Fibroblast of pulmonary artery (primary cell): ENCODE data around the gene FAM180B.
A peak's percentile ranks its signal among the peaks of the same experiment; 100 is the strongest.

Experiments used
- DNase-seq: peaks from one replicate; pipeline ENCODE4 v3.0.0-alpha.2; 2010; ENCODE audit warnings: low read depth
- H3K4me3 ChIP-seq: replicated peaks from 2 replicates; pipeline ENCODE4 v1.5.1; 2011; ENCODE audit warnings: low read depth, mild to moderate bottlenecking, control low read depth, low read length, moderate library complexity
- TF ChIP-seq, protein P1 (sequence below): IDR thresholded peaks from 2 replicates; pipeline ENCODE4 v1.5.1; 2011; ENCODE audit warnings: mild to moderate bottlenecking, control low read depth, low read length, inconsistent platforms; ENCODE audit errors: missing control alignments

Gene FAM180B

DNA sequence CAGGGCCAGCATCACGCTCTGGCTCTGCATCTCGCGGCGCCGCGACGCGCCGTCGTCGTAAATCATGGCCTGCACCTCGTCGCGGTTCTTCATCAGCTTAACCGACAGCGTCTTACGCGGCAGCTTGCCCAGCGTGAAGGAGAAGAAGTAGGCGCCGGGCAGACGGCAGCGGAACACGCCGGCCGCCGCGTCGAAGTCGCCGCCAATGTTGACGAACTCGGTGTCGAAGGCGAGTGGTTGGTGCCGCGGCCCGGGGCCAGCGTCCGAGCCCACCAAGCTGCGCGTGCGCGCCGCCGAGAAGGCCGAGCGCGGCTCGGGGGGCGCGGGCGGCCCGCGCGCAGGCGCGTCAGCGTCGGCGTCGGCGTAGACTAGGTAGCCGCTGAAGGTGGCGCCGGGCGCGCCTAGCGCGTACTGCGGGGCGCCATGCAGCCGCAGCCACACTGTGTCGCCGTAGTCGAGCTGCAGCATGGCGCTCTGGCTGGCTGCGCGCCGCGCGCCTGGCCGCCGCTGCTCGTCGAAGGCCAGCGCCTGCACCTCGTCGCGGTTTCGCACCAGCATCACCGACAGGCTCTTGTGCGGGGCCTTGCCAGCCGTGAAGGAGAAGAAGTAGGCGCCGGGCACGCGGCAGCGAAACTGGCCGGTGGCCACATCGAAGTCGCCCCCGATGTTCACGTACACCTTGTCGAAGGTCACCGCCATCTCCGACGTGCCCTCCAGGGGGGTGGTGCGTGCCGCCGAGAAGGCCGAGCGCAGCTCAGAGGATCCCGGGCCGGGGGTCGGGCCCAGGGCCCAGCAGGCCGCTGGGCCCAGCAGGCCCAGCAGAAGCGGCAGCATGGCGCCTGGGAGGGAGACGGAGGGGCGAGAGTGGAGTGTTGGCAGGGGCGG lies 3.7 kb downstream of the FAM180B start:
- peak overlapping the region; percentile 11 for H3K4me3 ChIP-seq
- TF ChIP-seq, protein P1, sequence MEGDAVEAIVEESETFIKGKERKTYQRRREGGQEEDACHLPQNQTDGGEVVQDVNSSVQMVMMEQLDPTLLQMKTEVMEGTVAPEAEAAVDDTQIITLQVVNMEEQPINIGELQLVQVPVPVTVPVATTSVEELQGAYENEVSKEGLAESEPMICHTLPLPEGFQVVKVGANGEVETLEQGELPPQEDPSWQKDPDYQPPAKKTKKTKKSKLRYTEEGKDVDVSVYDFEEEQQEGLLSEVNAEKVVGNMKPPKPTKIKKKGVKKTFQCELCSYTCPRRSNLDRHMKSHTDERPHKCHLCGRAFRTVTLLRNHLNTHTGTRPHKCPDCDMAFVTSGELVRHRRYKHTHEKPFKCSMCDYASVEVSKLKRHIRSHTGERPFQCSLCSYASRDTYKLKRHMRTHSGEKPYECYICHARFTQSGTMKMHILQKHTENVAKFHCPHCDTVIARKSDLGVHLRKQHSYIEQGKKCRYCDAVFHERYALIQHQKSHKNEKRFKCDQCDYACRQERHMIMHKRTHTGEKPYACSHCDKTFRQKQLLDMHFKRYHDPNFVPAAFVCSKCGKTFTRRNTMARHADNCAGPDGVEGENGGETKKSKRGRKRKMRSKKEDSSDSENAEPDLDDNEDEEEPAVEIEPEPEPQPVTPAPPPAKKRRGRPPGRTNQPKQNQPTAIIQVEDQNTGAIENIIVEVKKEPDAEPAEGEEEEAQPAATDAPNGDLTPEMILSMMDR: no peak
- DNase-seq: no peak

DNA sequence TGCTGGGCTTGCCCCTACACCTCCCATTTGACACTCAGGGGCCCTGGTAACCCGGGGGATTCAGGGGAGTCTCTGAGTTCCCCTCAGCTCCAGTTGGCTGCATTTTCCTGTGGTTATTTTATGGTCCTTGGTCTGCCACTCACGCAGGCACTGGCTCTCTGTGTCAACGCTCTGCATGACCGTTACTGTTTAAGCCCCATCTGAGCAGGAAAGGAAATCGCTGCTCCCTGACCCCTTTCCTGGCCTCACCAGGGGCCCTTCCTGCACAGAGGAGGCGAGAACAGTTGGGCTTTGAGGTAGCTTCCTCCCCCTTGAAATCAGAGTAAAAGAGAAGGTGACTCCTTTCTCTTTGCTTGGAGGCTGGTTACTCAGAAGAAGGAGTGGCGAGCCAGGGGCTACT lies 5.3 kb downstream of the FAM180B start:
- H3K4me3 ChIP-seq: no peak overlapping the region
- DNase-seq: no peak
- TF ChIP-seq, protein P1: no peak

DNA sequence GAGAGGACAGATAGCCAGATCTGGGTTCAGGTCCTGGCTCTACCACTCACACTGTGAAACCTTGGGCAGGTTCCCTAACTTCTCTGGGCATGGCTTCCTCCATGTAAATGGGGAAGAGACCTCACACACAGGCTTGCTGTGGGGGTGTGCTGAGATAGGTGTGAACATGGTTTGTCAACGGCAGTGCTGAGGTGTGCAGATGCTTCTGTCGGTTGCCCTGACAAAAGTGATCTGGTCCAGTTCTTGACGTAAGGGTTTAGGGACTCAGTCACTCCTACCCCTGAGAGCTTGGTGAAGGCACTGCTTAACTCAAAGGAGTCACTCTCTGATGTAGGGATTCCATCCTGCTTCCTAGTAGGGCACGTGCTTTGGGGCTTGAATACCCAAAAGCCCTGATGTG lies 5.8 kb downstream of the FAM180B start:
- TF ChIP-seq, protein P1: no peak
- no peak for DNase-seq
- no peak overlapping the region for H3K4me3 ChIP-seq

DNA sequence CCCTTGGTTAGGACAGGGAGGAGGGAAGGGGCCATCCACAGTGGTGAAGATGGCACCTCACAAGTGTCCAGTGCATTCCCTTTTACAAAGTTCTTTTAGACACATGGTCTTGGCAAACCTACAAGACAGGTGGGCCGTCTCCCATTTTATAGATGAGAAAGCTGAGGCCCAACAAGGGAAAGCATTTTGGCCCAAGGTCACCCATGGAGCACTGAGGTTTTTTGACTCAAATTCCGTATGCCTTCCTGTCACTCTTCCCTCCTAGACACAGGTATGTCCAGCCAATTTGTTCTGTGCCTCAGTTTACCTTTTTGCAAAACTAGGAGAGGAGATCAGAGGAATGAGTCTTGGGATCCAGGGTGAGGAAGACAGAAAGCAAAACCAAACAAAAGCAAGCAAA lies 6.5 kb downstream of the FAM180B start:
- no peak for DNase-seq
- H3K4me3 ChIP-seq: no peak overlapping the region
- TF ChIP-seq, protein P1: no peak

DNA sequence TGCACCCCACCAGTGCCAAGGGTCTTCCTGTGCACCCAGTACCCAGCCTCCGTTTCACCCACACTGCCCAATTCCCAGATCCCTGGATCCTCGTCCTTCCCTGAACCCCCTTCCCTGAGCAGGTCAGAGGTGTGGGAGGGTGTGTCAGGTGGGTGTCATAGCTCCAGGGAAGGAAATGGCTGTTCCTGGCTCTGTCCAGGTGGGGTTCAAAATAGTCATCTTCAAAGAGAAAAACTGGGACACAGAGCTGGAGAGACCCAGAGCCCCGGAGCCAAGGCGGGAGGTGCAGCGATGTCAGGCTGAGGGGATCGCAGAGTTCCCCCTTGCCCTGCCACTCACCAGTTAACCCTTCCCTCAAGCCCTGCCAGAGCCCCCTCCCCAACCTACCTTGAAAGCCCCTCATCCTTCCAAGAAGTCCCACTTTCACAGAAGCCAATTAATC lies 7.0 kb downstream of the FAM180B start:
- TF ChIP-seq, protein P1: no peak
- DNase-seq: no peak
- H3K4me3 ChIP-seq: no peak overlapping the region

DNA sequence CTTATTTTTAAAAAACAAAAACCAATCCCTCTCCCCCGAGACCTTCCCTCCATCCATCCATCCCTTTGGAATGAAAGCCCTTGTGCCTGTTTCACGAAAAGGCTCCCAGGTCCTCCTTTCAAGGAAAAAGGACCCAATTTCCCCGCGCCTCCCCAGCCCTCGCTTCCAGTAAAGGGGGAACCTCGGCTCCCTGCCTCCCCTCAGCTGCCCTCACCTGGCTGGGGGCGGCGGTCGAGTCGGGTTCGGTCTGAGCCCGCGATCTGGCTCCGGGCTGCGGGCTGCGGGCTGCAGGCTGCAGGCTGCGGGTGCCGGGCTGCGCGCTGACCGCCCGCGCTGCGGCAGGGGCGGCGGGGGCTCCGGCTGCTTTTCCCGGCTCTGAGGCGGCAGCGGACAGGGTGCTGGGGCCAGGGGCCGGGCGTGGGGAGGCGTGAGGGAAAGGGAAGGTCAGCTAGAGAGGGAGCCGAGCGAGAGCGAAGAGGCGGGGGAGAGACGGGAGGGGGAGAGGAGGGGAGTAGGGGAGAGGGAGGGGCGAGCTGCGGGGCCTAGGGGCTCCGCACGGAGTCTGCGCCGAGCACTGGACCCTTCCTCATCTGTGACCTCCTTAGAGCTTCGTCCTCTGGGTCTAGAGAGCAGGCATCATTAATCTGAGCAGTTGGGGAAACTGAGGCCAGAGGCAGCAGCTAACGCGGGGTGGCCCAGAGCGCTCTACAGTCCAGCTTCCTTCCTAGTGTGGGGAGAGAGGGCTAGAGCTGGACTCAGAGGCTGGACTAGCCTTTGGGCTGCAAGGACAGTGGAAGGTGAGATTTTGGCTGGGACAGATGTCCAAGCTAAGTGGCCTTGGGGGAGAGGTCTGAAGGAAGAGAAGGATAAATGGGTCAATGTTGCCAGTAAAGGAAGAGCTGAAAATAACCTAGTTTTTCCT lies 7.7 kb downstream of the FAM180B start, which contains the start of gene C1QTNF4:
TSS of gene C1QTNF4 (minus strand) at position 478 of the 922 bp plus-strand sequence. CDS start 3,601 bp downstream, outside the sequence.
- H3K4me3 ChIP-seq: peak within 1 kb of the TSS; percentile 29
- no peak for DNase-seq
- TF ChIP-seq, protein P1: no peak
